Fibroblast of skin of abdomen (primary cell): ENCODE data around the gene PTPRE.

Experiments
- DNase-seq: peaks from one replicate; pipeline ENCODE4 v3.0.0-alpha.2; 2013

PTPRE gene

DNA sequence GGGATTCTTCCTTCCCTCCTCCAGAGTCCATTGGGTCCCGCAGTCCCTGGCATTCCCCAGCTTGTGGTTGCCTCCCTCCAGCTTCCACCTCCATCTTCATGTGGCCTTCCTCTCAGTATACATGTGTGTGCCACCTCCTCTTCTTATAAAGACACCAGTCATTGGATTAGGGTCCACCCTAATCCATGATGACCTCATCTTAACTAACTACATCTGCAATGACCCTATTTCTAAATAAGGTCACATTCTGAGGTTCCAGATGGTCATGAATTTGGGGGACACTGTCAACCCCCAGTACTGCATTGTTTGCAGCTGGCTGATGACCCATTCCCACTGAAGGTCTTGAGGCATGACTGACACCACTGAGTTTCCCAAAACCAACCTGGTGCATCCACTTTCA, 99.0 kb downstream of the PTPRE start:
- DNase-seq: no peak

DNA sequence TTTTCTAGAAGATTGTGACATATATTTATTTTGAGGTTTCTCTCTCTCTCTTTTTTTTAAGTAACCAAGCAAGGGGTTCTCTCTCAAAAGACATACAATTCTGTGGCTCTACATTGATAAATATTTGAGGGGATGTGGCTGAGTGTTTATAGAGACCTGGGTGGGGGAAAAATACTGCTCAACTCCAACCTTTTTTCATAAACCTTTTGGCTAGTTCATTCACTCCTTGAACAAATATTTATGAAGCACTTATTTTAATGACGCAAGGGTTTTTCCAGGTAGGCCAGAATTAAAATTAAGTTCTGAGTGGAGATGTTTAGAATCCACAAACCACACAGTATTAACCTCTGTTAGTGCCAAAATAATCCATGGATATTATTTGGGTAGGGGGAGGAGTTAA, 100.2 kb downstream of the PTPRE start:
- no peak for DNase-seq

- no peak for DNase-seq
Measured at GRCh38 chr10:128007971-128008370, 101.1 kb downstream of the PTPRE start.

- DNase-seq: no peak
Measured at GRCh38 chr10:128008521-128009250, 101.8 kb downstream of the PTPRE start.

GRCh38 chr10:128009372-128010126, 102.6 kb downstream of the PTPRE start:
- DNase-seq: no peak

DNA sequence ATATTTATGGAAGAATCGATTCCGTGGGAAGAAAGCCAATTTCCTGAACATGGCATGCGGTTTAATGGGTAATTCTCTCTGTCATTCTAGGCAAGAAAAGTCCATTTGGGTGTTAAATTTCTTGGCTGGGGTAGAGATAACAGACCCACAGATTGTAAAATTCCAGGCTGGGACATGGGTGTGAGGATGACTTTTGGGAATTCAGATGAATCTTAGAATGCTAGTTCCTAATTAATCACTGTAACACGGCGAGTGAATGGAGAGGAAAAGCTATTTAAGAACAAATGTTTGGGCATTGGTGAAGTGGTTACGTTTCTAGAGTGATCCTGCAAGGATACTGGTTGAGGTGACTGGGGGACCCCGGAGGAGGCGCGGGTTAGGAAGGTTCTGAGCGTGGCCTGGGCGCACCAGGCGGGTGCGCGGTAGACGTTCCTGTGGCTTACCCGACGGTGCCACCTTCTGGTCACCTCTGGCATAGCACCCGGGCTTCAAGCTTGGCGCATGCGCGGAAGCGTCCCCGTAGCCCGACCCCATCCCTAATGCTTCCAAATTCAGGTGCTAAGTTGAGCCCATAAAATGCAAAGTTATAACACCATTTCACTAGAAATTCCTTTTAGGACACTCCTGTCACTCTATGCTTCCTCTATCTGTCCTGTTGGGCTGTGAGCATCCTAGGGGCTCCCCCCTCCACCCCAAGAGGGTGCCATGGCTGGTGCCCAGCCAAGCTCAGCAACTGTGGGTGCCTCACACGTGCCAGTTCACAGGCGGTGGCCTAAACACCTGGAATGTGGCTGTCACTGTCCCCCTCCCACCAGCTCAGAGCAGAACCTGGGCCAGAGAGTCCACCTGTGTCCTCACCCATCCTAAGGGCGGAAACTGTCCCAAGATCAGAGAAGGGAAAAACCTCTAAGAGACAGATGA, 104.4 kb downstream of the PTPRE start:
- peak; percentile 44 for DNase-seq

DNA sequence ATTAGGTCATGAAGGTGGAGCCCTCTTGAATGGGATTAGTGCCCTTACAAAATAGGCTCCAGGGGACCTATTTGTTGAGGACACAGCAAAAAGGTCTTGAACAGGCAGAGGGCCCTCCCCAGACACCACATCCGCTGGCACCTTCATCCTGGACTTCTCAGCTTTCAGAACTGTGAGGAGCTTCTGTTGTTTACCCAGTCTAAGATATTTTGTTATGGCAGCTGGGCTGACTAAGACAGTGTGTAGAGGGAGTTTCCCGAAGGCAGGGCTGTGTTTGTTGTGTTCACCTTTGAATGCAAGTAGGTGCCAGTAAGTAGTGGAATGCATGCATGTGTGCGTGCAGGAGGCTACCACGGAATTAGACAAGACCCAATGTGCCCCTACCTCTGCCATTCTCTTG, 106.7 kb downstream of the PTPRE start:
- DNase-seq: no peak

DNA sequence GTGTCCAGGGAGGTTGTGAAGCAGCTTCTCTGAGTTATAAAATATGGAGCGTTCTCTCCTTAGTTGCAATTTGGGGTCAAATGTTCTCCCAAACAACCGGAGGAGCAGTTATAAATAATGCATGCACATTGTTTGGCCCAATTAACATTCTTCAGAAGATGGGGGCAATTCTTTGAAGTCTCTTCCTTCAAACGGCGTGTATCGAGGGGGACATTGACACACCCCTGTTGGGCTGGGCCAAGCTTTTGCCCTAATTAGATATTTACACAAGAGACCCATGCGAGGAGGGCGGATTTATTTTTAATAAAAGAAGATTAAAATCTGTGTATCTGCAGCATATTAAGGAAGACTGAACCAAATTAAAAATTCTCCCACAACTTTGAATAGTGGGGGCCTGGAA, 107.3 kb downstream of the PTPRE start:
- DNase-seq: no peak

GRCh38 chr10:128016423-128017060, 109.6 kb downstream of the PTPRE start:
- DNase-seq: no peak

DNA sequence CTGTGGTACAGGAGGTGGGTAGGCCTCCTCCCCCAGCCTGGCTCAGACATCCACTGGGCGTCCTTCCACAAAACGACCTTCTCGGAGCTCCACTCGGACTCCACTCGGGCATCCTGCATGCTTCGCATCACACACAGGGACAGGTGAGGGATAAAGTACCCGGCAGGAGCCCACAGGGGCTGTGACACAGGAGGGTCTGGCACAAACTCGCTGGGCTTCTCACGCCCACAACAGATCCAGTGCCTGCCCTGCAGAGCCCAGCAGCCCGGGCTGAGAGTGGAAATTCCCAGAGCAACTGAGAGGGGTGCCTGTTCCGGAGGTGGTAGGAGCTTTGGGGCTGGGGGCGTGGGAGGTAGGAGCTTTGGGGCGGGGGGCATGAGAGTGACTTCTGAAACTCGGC, 110.9 kb downstream of the PTPRE start:
- DNase-seq: no peak

DNA sequence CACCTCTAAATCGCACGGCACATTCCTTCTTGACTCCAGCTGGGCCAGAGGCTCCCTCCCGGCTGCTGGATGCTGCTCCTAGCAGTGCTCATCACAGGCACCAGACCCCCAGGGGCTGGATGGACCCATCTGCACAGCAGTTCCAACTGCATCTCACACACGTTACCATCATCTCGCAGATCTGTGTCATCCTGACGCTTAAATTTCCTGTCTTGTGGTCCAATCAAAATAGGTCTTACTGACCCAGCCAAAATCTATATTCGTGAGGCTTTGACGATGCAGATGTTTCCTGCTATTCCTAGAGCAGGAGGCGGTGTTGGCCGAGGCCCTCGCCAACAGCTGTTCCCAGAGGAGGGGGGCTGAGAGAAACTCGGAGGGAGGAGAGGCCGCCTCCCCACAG, 111.3 kb downstream of the PTPRE start:
- peak; percentile 10 for DNase-seq

- no peak for DNase-seq
Measured at GRCh38 chr10:128018691-128019090, 111.8 kb downstream of the PTPRE start.

DNA sequence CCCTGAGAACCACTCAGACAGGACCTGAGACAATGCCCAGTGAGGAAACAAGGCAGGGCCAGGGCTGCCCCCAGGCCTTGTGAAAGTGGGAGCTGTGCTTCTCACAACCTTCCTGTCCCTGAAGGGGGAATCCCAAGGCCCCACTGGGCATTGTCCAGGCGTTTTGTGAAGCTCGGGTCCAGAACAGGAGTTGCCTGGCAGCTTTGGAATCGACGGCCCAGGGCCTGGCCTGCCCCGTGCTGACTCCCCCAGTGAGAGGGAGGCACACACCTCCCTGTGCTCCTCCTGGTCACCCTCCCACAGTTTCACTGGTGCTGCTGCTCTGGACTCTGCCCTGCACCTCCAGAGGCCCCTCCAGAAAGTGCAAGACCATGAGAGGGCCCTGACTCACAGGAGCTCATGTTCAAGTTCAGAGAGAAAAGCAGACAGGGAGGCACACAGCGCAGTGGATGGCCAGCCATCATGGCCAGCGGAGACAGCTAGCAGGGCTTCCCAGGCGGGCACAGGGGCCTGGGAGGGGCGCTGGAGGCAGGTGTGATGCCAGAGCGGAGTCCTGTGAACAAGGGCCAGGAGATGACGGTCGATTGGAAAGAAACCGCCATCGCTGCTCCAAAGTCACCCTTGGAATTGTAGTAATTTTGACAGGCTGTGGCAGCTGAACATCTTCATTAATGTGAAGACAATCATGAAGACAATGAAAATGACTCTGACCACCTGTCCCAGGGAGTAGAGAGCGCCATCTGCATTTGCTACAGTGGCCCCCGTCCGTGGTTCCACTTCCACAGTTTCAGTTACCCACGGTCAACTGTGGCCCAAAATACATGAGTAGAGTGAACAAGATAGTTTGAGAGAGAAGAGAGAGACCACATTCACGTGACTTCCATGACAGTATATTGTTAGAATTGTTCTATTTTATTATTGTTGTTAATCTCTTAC, 115.6 kb downstream of the PTPRE start:
- DNase-seq: no peak

DNA sequence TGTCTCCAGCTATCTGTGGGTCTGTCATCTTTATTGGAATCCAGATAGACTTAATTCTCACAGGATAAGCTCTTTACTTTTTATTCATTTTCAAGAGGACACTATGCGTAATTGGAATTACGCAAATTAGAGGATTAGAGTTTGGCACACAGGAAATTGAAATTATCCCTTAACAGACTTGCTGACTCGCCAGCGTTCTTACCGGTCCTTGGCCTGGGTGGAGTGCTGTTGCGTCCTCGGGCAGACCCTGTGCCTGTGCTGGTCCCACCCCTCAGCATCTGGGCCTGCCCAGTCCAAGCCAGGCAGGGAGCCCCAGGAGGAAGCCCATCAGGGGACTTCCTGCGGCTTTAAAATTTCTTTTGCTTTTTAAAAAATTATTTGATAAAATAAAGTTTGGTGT, 117.5 kb downstream of the PTPRE start:
- DNase-seq: no peak

DNA sequence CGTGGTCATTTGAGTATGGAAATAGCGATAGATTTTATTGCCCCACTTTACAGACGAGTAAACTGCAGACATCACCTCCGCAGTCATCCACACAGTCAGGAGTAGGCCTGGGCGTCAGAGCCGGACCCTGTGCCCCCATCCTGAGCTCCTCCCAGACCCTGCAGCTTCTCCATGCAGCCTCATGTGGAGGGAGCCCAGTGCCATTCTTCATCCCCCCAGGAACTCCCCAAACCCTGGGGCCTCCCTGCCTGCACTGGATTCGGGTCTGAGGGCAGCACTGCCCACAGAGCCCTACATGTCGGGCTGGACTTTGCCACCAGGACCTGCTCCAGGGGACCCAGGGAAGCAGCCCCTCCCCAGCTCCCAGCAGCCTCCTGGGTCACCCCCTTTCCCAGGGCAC, 118.5 kb downstream of the PTPRE start:
- DNase-seq: no peak

- DNase-seq: no peak
Measured at GRCh38 chr10:128025951-128026350, 119.0 kb downstream of the PTPRE start.

DNA sequence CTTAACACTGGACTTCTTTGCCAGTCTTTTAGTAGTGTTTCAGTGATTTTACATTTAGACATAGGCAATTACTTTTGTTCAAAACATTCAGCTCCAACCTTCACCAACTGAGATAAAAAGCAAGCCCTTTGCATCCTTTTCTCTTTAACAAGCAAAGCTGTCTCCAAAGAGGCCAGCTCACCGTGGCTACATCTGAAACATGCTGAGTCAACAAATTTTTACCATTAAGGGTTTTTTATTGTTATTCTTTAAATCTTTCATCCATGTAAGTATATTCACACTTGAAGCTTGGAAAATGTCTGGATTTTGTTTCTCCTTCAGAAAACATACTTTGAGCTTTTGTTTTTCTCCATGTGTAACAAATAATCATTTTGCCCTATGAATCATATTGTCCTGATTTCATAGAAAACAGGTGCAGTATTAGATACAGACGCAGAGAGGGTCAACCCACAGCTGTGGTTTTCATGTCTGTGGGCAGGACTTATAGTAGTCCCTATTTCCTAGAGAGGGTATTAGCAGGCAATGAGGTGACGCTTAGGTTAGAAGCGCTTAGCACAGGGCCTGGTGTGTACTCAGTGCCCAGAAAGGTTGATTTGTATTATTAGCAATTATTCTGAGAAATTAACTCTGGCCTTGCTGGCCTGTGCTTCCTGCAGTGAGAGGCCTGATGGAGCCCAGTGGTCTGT, 119.9 kb downstream of the PTPRE start:
- DNase-seq: no peak

DNA sequence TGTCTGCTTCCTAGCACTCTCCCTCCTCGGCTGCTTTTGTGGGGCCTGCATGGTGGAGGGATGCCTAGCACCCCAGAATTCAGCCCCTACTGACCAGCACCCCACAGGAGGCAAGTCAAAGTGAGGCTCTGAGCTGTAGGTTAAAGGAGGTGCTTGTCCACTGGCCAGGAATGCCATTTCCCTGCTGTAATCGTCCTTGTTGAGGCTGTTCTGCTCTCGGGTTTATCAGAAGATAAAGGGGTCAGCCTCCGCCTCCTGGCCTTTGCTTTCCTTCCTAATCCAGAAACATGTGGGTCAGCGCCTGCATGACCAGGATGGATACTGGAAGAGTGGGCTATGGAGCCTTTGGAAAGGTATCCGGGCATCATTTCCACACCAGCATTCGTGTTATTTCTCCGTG, 120.4 kb downstream of the PTPRE start:
- no peak for DNase-seq

DNA sequence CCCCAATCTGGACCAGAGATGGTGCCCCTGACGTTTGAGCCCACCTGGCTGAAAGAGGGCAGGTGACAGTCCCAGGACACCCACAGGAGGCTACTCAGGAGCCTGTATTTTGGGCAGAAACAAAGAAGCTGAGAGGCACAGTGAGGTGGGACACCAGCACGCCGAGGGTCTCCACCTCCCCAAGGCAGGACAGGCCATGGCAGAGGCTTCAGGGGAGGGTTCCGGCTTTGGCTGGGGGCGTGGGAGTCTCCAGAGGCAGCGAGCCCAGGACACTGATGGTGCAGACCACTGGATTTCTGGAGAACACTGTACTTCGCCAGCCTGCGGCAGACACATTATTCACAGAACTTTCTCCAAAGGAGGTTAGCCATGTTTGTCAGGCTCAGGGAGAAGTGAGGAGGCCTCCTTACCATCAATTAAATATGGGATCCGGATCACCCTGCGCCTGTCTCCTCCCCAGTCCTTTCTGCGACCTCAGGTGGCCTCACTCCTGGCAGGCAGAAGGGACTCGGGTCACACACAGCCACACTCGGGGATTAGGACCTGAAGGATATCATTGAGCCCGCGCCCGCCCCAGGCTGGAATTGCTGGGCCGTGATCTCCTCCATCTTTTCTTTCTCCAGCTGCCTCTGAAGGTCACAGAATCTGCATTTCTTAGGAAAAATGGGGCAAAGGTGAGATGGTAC, 121.1 kb downstream of the PTPRE start:
- DNase-seq: no peak
